Hematopoietic multipotent progenitor cell treated with erythropoietin and hydrocortisone succinate and interleukin-3 and kit ligand, for 17 days (in vitro differentiated cells): ENCODE data around the gene KIAA1549.

Experiments
- DNase-seq: peaks from one replicate; pipeline ENCODE4 v3.0.0-alpha.2; 2015; ENCODE audit warnings: low spot score

The KIAA1549 gene

DNA sequence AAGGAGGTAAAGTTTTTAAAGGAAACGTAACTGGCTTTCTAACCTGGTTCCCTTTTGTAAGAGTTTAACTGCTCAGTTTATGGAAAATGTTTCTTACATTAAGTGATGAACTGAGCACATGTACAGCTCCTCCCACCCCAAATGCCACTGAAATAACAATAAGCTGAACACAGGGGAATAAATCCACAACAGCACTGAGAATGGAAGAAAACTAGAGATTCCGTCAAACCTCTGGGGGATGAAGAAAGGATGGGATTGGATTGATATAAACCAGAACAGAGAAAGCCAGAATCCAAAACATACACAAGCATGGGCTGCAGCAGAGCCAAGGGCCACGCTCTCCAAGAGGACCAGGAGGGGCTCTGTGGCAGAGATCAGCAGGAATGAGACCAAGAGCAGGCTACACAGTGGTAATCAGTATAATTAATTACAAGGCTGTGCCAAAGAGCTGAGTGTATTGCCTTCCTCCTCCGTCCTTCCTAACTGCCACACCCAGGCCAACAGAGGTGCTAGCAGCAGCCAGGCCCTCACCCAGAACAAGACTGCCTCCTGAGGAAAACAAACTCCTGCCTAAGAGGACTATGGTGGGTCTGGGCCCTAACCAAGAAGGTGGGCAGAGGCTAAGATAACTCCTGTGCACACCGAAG lies 73.9 kb downstream of the KIAA1549 start:
- DNase-seq: no peak

DNA sequence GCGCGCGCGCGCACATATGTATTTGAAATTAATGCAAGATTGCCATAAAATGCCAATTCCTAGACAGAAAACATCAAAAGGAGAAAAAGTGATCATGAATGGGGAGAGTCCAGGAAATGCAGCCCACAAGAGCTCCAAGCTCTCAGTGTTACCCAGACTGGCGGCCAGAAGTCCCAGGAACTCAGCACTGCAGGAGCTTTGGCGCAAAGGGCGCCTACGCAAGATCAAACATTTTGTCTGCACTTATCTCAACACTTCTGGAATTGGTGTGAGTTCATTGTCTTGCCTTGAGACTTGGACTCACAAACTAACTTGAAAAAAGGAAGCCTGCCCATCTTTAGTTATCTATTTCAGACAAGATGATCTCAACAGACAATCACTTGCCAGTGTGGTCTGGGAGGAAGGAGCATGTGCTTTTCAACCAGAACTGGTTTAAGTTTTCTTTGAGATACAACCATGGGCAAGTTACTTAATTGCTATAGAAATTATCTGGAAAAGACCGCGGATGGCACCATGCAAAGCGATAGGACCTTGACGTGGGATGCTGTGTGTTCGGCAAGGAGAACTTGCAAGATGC lies 77.2 kb downstream of the KIAA1549 start:
- no peak for DNase-seq

DNA sequence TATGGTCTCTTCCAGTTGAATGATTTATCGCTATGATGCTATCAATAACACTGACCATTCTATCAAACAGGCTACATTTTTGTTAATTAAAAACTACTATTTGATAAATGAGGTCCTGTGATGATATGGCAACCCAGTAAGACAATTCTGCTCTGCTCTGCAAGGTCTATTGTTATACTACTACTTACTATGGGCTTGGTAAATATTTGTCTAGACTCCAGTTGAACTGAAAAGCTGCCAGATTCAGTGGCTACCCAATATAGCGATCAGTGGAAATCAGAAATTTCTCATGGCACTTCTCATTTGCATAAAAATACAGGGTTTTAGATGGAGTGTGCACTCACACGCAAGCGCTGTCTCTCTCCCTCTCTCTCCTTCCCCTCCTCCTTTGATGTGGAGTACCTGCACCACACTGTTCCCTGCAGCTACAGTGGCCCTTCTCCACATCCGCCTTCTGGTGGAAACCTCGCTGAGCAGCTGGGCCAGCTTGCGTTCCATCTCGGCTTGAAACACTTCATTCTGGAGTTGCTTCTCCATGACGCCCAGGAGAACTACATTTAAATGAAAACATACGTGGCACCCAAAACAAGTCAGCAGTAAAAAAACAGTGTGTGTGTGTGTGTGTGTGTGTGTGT lies 77.9 kb downstream of the KIAA1549 start:
- no peak for DNase-seq

DNA sequence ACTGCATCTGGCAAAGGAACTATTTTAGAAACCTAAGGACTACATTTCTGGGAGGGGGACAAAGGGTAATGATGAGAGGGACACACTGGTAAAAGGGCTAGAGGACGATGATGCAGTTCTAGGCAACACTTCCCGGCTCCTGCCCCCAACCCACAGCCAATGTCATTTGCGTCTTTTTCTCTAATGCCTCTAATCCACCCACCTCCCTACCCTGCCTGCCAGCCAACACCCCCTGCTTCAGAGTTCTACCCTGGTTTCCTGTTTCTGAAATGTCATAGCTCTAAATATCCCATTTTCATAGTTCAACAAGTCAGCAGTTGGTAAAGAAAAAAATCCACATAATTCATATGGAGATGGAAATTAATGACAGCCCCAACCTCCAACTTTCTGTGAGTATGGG lies 79.0 kb downstream of the KIAA1549 start:
- no peak for DNase-seq

DNA sequence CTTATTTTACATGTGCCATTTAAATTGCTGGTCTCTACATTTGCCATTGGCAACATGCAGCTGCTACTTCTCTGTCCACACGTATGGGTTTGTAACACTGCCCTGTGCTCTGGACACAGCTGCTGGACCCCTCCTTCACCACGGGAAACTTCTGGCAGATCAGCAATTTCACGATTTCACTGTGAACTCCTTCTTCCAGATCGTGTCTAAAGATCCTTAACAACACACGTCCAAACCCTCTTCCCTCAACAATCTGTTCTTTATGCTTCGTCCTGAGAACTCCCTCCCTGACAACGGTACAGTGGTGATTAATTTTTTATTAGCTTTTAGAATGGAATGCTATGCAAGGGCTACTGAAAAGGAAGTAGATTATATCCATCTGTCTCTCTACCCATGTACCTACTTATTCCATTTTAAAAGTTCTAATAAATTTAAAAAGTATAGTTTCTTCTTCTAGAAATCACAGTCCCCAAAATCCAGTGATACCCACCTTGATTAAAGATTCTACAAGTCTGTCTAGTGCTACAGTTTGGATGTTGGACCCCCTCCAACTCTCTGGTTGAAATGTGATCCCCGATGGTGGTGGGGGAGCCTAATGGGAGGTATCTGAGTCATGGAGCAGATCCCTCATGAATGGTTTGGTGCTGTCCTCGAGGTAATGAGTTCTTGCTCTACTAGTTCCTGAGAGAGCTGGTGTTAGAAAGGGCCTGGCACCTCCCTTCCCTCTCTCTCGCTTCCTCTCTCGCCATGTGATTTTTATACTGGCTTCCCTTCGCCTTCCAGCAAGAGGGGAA lies 81.0 kb downstream of the KIAA1549 start:
- no peak for DNase-seq

DNA sequence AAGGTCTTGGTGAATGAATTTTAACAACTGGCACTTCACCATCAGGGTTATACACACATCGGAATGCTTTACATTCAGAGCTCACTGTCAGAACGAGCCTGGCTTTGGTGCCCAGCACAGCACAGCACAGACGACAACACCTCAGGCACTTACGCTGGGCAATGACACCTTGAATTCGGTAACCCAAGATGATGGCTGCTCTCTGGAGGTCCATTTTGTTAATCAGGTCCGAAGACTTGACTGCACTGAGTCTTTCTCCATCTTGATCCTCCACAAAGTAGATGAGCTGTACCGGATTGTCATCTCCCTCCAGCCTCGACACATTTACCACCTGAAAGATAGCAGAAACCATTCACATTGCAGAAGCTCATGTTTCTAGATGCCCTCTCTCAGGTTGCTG lies 82.4 kb downstream of the KIAA1549 start:
- DNase-seq: no peak

DNA sequence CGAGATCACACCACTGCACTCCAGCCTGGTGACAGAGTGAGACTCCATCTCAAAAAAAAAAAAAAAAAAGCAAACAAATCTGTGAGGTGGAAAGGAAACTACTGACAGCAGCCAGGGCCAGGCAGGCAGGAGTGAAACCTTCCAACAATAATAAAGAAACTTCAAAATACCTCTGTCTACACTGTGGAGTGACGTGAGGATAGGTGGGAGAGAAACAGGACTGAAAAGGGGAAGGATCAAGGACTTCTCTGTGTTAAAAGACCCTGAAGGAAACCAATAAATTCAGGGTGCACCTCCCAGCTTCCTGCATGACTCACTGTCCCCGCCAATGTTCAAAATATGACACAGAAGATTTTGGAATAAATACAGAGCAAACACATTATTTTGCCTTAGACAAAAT lies 82.9 kb downstream of the KIAA1549 start:
- DNase-seq: no peak

DNA sequence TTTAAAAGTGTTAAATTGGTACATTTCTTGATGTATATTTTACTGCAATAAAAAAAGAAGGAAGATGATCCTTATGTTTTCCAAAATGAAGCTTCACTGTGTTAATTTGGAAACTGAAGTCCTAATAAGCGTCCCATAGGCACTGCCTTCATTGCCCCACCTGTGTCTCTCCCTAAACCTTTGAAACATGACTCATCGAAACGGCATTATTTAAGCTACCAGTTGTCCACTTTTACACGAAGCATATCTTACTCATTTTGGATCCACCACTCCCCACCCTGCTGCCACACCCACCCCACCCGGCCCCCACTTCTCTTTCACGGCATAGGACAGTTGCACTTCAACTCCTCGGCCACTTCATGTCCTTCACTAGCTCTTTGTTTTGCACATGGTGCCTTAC lies 85.5 kb downstream of the KIAA1549 start:
- DNase-seq: no peak

DNA sequence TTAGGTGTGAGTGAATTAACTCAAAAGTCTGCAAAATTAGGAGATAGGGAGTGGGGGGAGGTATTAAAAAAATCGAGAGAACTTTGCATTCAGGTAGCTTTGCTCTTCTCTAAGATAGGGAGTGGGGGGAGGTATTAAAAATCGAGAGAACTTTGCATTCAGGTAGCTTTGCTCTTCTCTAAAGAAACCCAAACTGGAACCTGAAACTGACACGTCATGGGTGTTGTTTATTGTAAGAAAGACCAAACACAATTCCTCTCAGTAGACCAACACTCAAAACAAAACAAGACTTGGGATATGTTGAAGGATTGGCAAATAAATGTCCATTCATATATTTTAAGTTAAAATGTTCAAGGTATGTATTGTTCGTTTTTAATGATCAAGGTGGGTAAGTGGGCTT lies 87.9 kb downstream of the KIAA1549 start:
- DNase-seq: no peak

DNA sequence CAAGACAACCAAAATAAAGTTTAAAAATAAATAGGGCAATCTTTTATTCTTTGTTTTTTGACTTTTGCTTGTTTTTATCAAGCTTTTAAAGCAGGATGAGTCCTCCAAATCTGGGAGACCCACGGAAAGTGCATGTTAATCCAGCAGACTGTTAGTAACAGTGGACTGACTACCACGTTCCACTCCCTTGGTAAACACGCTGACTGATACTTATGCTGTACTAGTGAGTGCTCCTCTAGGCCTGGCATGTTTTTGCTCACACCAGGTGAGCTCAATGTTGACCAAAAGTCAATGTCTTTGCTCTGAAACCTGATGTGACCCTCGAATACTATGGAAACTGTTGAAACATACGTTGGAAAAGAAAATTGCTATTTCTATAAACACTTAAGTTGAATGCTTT lies 88.4 kb downstream of the KIAA1549 start:
- DNase-seq: no peak

DNA sequence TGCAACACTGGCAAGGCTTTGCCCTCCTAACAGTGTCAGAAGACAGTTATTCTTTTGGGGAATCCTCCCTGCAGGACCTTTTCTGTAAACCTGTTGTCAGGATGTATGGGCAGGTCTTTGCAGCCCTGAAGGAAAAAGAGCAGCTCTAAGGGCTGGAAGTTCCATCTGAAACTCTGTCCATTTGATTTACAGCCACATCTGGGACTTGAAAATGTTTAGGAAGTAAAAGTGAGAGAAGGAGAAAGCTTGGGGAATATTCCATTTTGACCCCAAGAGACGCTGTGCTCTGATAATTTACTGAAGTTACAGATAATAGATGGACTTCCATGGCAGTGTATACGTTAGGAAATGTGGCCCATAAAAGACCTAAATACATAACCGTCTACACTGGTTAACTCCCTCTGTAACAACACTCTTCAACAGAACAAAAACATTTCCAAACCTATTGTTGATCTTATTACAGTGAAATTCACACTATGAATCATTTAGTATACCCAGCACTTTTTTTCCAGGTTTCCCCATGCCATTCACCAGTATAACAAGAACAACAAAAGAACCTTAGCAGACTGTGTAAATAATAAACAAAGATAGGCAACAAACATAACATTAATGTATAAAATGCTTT lies 89.1 kb downstream of the KIAA1549 start:
- no peak for DNase-seq

DNA sequence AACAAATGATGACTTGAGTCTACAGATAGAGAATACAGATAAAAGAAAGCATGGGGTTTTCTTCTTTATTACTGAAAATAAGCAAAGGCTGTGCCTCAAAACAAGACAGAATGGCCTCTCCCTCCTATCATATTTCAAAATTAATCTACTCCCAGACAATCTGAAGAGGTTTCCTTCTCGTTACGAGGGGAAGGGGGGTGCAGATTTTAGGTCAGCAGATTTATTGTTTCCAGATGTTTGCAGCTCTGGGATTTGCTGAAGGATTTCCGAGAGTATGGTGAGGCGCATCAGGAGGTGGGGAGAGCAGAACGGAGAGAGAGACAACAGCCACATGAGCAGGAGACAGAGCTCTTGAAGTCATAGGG lies 89.8 kb downstream of the KIAA1549 start:
- no peak for DNase-seq

DNA sequence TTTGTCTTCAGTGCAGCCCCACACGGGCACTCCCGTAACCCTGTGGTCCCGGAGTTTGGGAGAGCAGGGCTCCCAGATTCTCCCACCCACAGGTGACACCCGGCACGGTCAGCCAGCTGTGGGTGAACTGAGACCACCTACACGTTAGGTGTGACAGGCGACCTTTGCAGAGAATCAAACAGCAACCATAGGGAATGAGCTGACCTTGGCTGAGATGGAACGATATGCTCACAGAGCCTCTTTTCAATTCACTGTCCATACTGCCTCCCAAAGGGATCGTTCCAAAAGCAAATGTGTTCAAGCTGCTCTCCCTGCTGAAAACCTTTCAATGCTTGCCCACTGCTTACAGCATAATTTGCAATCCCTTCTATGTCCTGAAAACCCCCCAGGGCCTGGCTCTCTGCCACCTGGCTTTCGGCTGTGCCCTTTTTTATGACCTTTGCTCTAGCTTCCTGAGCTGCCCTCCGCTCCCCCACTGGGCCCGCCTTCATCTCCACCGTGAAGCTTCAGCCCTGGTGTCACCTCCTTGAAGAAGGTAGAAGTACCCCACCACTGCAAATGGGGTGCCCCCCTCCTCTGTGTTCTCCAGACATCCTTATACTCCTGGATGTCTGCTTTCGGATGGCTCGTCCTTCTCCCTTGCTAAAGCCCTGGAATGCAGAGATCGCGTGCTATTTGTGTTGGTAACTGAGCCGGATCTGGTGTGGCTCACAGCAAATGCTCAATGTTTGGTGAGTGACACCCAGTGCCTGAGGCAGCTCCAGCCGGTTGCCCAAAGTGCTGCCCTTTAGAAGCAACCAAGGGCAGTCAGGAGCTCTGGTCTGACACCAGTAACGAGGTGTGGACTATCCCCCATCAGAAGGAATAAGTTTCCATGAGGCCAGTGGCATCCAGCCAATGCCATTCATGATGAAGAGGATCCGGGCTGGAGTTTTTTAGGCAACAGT lies 90.4 kb downstream of the KIAA1549 start:
- no peak for DNase-seq

DNA sequence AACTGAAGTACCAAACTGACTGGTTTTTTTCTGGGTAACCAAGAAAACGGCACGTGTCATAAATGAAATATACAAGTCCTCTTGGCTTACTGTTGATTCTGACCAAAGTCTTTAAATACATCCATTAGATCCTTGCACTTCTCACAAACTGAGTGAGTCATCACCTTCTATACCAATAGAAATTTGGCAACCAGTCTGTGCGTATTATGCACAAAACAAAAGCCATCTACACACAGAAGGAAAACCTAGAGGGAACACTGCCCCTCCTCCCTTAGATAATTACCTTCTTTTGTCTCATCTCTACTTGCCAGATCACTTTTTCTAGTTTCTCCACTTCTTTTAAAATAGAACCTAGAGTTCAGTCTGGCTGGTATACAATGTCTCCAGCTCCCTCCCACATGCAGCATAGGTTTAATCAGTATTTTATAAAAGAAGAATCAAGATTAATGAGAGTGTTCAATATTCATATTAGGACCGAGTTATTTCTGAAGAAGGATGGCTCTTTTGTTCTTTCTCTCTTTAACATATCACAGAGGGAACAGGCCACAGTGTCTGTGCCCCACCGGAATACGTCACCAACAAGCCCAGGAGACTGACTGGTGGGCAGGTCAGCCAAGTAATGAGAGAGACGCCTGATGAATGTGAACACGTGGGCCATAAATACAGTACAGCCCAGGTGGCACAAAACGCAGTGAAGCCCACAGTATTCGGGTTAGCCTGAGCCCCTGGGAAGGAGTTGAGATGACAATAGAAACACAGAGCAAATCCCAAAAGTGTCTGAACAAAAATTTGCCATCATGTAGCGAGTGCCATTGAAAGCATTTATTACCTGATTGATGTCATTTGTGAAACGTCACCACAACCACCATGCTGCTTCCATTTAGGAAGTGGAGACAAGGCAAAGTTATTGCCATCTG lies 91.3 kb downstream of the KIAA1549 start:
- DNase-seq: no peak

DNA sequence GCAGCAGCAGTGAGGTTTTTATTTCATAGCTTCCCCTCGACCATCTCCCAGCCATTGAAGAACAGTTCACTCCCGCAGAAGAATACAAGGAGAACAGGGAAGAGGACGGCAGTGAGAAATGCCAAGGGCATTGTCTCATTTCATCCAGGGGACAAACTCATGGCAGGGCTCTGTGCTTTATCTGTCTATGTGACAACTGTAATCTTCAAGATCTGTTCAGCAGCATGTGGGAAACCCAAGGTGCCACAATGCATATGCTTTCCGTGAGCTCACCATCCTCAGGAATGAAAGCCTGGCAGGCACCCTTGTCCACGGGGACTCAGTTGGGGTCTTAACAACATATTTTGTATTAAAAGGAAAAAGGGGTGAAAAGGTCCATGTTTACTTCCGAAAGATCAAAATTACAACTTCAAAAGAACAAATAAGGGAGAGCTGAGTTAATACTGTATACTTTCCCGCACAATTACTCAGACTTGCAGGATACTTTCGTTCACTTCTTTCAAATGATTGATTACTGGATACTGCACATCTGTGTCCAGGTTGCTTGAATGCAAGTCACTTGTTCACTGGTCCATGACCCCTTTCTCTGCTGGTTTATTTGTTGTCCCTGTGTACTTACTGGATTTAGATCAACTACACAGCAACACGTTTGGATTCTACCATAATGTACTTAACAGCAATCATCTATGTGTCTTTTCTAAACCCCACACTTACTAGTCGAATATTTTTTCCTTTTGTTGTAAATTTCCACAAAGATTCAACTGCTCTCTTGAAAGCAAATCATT lies 93.1 kb downstream of the KIAA1549 start:
- DNase-seq: no peak

DNA sequence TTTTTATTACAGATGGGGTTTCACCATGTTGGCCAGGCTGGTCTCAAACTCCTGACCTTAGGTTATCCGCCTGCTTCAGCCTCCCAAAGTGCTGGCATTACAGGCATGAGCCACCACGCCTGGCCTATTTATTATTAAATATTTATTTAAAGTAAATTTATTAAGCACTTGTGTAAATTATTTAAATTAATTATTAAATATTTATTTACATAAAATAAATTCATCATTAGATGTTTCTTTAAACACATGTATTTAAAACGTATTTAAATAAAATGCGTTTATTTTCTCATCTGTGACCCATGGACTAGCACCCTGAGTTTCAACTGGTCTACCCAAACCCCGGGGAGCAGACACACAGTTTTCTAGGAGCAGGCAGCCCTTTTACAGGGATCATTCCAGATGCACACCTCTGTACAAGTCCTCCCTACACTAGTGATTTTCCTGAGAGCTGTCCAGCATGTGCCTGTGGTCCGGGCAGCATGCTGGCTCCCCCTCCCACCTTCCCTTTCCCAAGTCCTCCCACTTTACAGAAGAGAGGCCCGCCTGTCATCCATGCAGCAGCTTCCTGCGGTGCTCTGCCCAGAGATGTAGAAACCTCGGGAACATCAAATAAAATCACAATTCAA lies 94.0 kb downstream of the KIAA1549 start:
- DNase-seq: no peak

DNA sequence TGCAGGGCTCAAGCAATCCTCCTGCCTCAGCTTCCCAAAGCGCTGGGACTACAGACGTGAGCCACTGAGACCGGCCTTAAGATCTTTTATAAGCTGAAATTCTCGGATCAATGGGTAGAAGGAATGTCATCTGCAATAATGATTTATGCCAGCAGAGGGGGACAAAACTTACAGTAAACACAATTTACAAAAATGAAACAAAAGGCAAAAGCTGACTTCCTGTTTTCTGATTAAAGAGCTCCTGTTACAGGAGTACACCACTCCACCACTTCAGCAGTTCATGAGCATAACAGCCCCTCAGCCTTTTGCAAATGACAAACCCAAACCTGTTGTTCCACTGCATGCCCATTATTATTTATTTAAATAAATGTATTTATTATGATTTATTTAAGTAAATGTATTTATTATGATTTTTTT lies 94.7 kb downstream of the KIAA1549 start:
- peak; percentile 50 for DNase-seq

DNA sequence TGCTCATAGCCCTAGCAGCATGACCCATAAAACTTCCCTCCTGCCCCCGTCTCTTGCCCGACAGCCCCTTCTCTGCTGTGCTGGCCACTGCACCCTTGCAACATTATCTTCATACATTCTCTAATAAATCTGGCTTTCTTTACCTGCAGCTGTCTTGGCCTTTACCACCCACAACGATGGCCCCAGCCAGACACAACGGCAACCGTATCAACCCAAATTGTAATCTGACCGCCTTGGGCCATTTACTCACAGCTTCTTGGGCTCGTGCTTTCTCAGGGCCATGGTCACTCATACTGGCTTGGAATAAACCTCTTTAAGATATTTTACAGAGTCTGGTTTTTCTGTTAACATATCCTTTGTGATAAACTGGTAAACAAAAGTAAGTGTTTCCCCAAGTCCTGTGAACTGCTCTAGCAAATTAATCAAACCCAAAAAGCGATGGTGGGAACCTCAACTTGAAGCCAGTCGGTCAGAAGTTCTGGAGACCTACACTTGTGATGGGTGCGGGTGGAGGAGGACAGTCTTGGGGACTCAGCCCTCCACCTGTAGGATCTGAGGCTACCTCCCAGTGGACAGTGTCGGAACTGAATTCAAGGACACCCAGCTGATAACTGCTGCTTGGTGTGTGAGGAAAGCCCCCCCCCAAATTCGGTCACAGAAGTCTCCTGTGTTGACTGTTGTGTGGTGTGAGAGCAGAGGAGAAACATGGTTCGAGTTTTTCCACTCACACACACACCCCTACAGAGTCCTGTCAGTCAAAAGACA lies 95.6 kb downstream of the KIAA1549 start:
- DNase-seq: no peak
